Tibial nerve (tissue), 4 donors: Measurements from ENCODE around the gene SIPA1L3. TPM values are rescaled to one million over a fixed set of nuclear protein-coding genes. Genes with fewer than 3 reads are reported as not detected.
"Not testable (repeated sequence)": the region's sequence is repeated elsewhere in the genome, so short reads cannot be mapped to it uniquely, and the experiment has no call there.

Experiments used
- DNase-seq, 2 donors: peaks; one replicate each; pipeline ENCODE4 v3.0.0-alpha.2; 2019; ENCODE audit warnings: low spot score in 2 of 2
- H3K27ac ChIP-seq, 4 donors: fragments of 200-600 bp; sonication (generic) in 3 of 4; one replicate each; pipeline ENCODE4 v1.5.1; 2017 to 2019; ENCODE audit warnings: mild to moderate bottlenecking in 1 of 4
- H3K27me3 ChIP-seq, 2 donors: fragments of 200-600 bp; sonication (generic) in 1 of 2; one replicate each; pipeline versions ENCODE4 v1.5.1 to v1.6.0; 2017 to 2019
- H3K36me3 ChIP-seq, 3 donors: fragments of 200-600 bp; sonication (generic); one replicate each; pipeline ENCODE4 v1.5.1; 2018 to 2019
- H3K4me1 ChIP-seq, 4 donors: fragments of 200-600 bp; sonication (generic) in 3 of 4; one replicate each; pipeline ENCODE4 v1.5.1; 2017 to 2019
- H3K4me3 ChIP-seq, 4 donors: fragments of 200-600 bp; sonication (generic) in 3 of 4; one replicate each; pipeline ENCODE4 v1.5.1; 2017 to 2019; ENCODE audit warnings: mild to moderate bottlenecking in 1 of 4, moderate library complexity in 1 of 4
- H3K9me3 ChIP-seq, 4 donors: fragments of 200-600 bp; sonication (generic) in 3 of 4; one replicate each; pipeline ENCODE4 v1.5.1; 2017 to 2019
- CTCF ChIP-seq, 5 experiments: fragments of 200-600 bp in 3 of 5; fragments of 450-650 bp in 2 of 5; sonication (generic) in 3 of 5; IDR thresholded peaks; one replicate each; pipeline ENCODE4 v1.5.1; 2016 to 2019; ENCODE audit warnings: antibody characterized with exemption in 5 of 5, mild to moderate bottlenecking in 3 of 5, moderate library complexity in 2 of 5
- EP300 ChIP-seq, 2 donors: sonication (generic); formaldehyde crosslinking; IDR thresholded peaks; one replicate each; pipeline ENCODE4 v1.6.1; 2017; ENCODE audit warnings: antibody characterized with exemption in 2 of 2, mild to moderate bottlenecking in 1 of 2
- POLR2A ChIP-seq, 2 donors: fragments of 450-650 bp; IDR thresholded peaks; one replicate each; pipeline ENCODE4 v1.6.1; 2017; ENCODE audit warnings: antibody characterized with exemption in 2 of 2, mild to moderate bottlenecking in 2 of 2, moderate library complexity in 2 of 2
- WGBS, 2 donors: methylation state at CpG; one replicate each; pipeline ENCODE4 v1.1.5; 2018; 5-methylcytosine and 5-hydroxymethylcytosine counted together
- total RNA-seq, 4 donors: library from RNA; depleted of rRNA; stranded (reverse); fragments of >200 nt; gene quantifications; one replicate each; pipeline ENCODE4 v1.1.0, GENCODE V29; 2016

Gene SIPA1L3
- total RNA-seq, 4 donors from 2014 or later = 8.3 to 43.9 (median 17.0) TPM

GRCh38 chr19:38227287-38228004, 320.4 kb downstream of the SIPA1L3 start:
- Histone ChIP-seq H3K4me1 (peaks cover 0 to 30% (median 19%) of the 10 kb centered on the region in 4 donors), H3K4me3 (no peak overlapping the region), H3K36me3 (no peaks in the 10 kb centered on the region), H3K27ac (no peak overlapping the region), H3K9me3 (no peaks in the 10 kb centered on the region), H3K27me3 (peaks cover 0 to 99% of the 10 kb centered on the region in 2 donors)
- DNase-seq = no peak
- WGBS, 2 donors = 63 to 72% methylated on average over 11 of the region's 11 CpGs
- no peak for TF ChIP-seq EP300 (IDR thresholded peaks at IDR 0.05)
- no peak for TF ChIP-seq POLR2A (IDR thresholded peaks at IDR 0.05)
- TF ChIP-seq CTCF (IDR thresholded peaks at IDR 0.05) = no peak

- H3K27ac ChIP-seq = no peak overlapping the region
- H3K36me3 ChIP-seq = no peaks in the 10 kb centered on the region
- 21 to 23% methylated on average over 5 to 13 of the region's 16 CpGs for whole genome bisulfite sequencing, 2 donors
- H3K4me1 ChIP-seq = peaks cover 0 to 30% (median 19%) of the 10 kb centered on the region in 4 donors
- DNase-seq = no peak
- peaks cover 0 to 96% of the 10 kb centered on the region in 2 donors for H3K27me3 ChIP-seq
- TF ChIP-seq CTCF (IDR thresholded peaks at IDR 0.05) = no peak
- no peak for TF ChIP-seq POLR2A (IDR thresholded peaks at IDR 0.05)
- TF ChIP-seq EP300 (IDR thresholded peaks at IDR 0.05) = no peak
- no peak overlapping the region for H3K4me3 ChIP-seq
- no peaks in the 10 kb centered on the region for H3K9me3 ChIP-seq
Measured at GRCh38 chr19:38228005-38228377, 321.0 kb downstream of the SIPA1L3 start.

GRCh38 chr19:38228491-38229439, 321.8 kb downstream of the SIPA1L3 start:
- Histone ChIP-seq H3K4me1 (peaks cover 0 to 27% (median 18%) of the 10 kb centered on the region in 4 donors), H3K27ac (no peak overlapping the region), H3K27me3 (peaks cover 0 to 96% of the 10 kb centered on the region in 2 donors), H3K9me3 (no peaks in the 10 kb centered on the region), H3K4me3 (peak overlapping the region in 1 of 4 donors; percentile 9), H3K36me3 (no peaks in the 10 kb centered on the region)
- 1% methylated on average over 59 to 67 of the region's 80 CpGs for WGBS, 2 donors
- TF ChIP-seq CTCF (IDR thresholded peaks at IDR 0.05) (no peak), POLR2A (IDR thresholded peaks at IDR 0.05) (no peak), EP300 (IDR thresholded peaks at IDR 0.05) (no peak)
- no peak for DNase-seq

- no peak for TF ChIP-seq CTCF (IDR thresholded peaks at IDR 0.05)
- no peak for TF ChIP-seq EP300 (IDR thresholded peaks at IDR 0.05)
- TF ChIP-seq POLR2A (IDR thresholded peaks at IDR 0.05) = no peak
- H3K36me3 ChIP-seq = no peaks in the 10 kb centered on the region
- no peak for DNase-seq
- peaks cover 0 to 96% of the 10 kb centered on the region in 2 donors for H3K27me3 ChIP-seq
- H3K4me3 ChIP-seq = peak overlapping the region in 1 of 4 donors; percentile 9
- H3K4me1 ChIP-seq = peaks cover 0 to 19% (median 15%) of the 10 kb centered on the region in 4 donors
- H3K27ac ChIP-seq = no peak overlapping the region
- 1 to 3% methylated on average over 7 to 20 of the region's 54 CpGs for WGBS, 2 donors
- H3K9me3 ChIP-seq = no peaks in the 10 kb centered on the region
Measured at GRCh38 chr19:38229585-38230073, 322.6 kb downstream of the SIPA1L3 start.

DNA sequence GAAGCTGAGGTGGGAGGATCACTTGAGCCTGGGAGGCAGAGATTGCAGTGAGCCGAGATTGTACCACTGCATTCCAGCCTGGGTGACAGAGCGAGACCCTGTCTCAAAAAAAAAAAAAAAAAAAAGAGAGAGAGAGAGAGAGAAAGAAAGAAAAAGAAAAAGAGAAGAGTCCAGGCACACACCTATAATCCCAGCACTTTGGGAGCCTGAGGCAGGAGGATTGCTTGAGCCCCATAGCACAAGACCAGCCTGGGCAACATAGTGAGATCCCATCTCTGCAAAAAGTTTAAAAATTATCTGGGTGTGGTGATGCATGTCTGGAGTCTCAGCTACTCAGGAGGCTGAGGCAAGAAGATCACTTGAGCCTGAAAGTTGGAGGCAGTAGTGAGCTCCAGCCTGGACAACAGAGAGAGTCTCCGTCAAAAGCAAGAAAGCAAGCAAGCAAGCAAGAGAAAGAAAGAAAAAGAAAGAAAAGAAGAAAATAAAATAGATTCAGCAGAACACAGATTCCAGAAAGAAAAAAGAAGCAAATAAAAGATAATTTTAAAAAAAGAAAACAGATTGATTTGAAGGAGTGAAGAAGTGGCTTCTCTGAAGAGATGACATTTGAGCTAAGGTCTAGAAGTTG, 323.6 kb downstream of the SIPA1L3 start:
- not testable (repeated sequence) for DNase-seq
- 67 to 70% methylated on average over 3 of the region's 3 CpGs for WGBS, 2 donors
- H3K27me3 ChIP-seq = peaks cover 0 to 87% of the 10 kb centered on the region in 2 donors

More for the DNA sequence above, 323.6 kb downstream of the SIPA1L3 start:
- peaks cover 0 to 19% (median 15%) of the 10 kb centered on the region in 4 donors for H3K4me1 ChIP-seq
- H3K4me3 ChIP-seq, H3K36me3 ChIP-seq, H3K27ac ChIP-seq, H3K9me3 ChIP-seq: not testable (repeated sequence)
